Spleen (tissue), 11 donors: ENCODE results near the gene CHCHD3. TPM values are rescaled to one million over a fixed set of nuclear protein-coding genes. Genes with fewer than 3 reads are reported as not detected.

Source experiments
- DNase-seq: peaks from one replicate; pipeline ENCODE4 v3.0.0-alpha.2; 2020
- H3K27ac ChIP-seq, 8 donors: fragments of 200-600 bp; sonication (generic) in 7 of 8; 1 replicate in 4 of 8; 2 replicates in 4 of 8; pipeline versions ENCODE4 v1.5.0 to v1.8.0; 2016 to 2021; ENCODE audit warnings: inconsistent platforms in 4 of 8, mild to moderate bottlenecking in 4 of 8, moderate library complexity in 1 of 8
- H3K27me3 ChIP-seq, 7 donors: fragments of 200-600 bp; sonication (generic) in 6 of 7; replicated peaks in 1 of 7; 1 replicate in 4 of 7; 2 replicates in 3 of 7; pipeline versions ENCODE4 v1.5.0 to v1.8.0; 2016 to 2021; ENCODE audit warnings: inconsistent platforms in 3 of 7, mild to moderate bottlenecking in 1 of 7
- H3K36me3 ChIP-seq, 6 donors: fragments of 200-600 bp; sonication (generic) in 5 of 6; 1 replicate in 4 of 6; 2 replicates in 2 of 6; pipeline versions ENCODE4 v1.5.0 to v1.8.0; 2016 to 2021; ENCODE audit warnings: inconsistent platforms in 2 of 6
- H3K4me1 ChIP-seq, 6 donors: fragments of 200-600 bp; sonication (generic) in 5 of 6; 1 replicate in 3 of 6; 2 replicates in 3 of 6; pipeline versions ENCODE4 v1.5.0 to v1.8.0; 2016 to 2021; ENCODE audit warnings: inconsistent platforms in 3 of 6
- H3K4me3 ChIP-seq, 8 donors: fragments of 200-600 bp; sonication (generic) in 7 of 8; 1 replicate in 4 of 8; 2 replicates in 4 of 8; pipeline versions ENCODE4 v1.5.0 to v1.8.0; 2016 to 2021; ENCODE audit warnings: inconsistent platforms in 4 of 8, mild to moderate bottlenecking in 4 of 8, moderate library complexity in 2 of 8
- H3K9me3 ChIP-seq, 8 donors: fragments of 200-600 bp; sonication (generic) in 7 of 8; 1 replicate in 4 of 8; 2 replicates in 4 of 8; pipeline versions ENCODE4 v1.5.0 to v1.8.0; 2016 to 2021; ENCODE audit warnings: inconsistent platforms in 4 of 8
- CTCF ChIP-seq, 11 experiments: fragments of 200-600 bp in 7 of 11; fragments of 450-650 bp in 4 of 11; sonication (generic) in 4 of 11; IDR thresholded peaks in 8 of 11; conservative IDR thresholded peaks in 3 of 11; 1 replicate in 7 of 11; 2 replicates in 4 of 11; pipeline versions ENCODE4 v1.4.0 to v1.8.0; 2016 to 2021; ENCODE audit warnings: antibody characterized with exemption in 11 of 11, inconsistent platforms in 4 of 11, mild to moderate bottlenecking in 1 of 11
- POLR2A ChIP-seq, 3 donors: fragments of 450-650 bp; IDR thresholded peaks; one replicate each; pipeline ENCODE4 v1.5.1; 2017; ENCODE audit warnings: antibody characterized with exemption in 3 of 3, mild to moderate bottlenecking in 1 of 3
- POLR2AphosphoS5 ChIP-seq, 3 donors: sonication (generic); formaldehyde crosslinking; IDR thresholded peaks; one replicate each; pipeline ENCODE4 v1.5.1; 2017; ENCODE audit warnings: antibody characterized with exemption in 3 of 3
- whole genome bisulfite sequencing, 5 donors: extraction: QIAGEN DNeasy Blood & Tissue Kit in 3 of 5; methylation state at CpG; one replicate each; pipeline versions ENCODE4 v1.1.5 to v1.1.7; 2013 to 2018; 5-methylcytosine and 5-hydroxymethylcytosine counted together
- intact Hi-C: fragments of 100-400 bp; cut with DNase I; formaldehyde crosslinking; loops from one replicate; pipeline ENCODE4 v1.15.0; 2023; ENCODE audit warnings: low total_unique reads
- polyA plus RNA-seq, 3 donors: library from polyadenylated mRNA; stranded (reverse); fragments of 200-250 nt; gene quantifications; one replicate each; pipeline ENCODE4 v1.2.1, GENCODE V29; 2013
- total RNA-seq, 7 donors: library from RNA; depleted of rRNA in 3 of 7; stranded (reverse); fragments of >200 nt in 3 of 7; fragmentation: NEBNext Ultra II Directional in 4 of 7; extraction: Animal tissue kit (Norgen Biotek cat#: 25700) in 4 of 7; gene quantifications; one replicate each; pipeline versions ENCODE4 v1.1.0 to v1.2.1, GENCODE V29; 2016 to 2021
- donor health status: healthy with polysubstance abuse.
- donor health status: DM: no; HTN: no; CAD: no; lungs with moderate emphysema.
- donor health status: DM: no; HTN: no; CAD: no.
- donor health status: Bipolar disorder and iron deficiency.
- donor health status: healthy.
- donor health status: DM: no; HTN: no; CAD: no.
- donor health status: DM: yes; HTN: yes; CAD: no.

CHCHD3 gene
- total and polyA plus RNA-seq, 10 donors = 18.6 to 60.3 (median 38.8) TPM

GRCh38 chr7:133115596-133115995 is 33.7 kb upstream of the CHCHD3 start:
- TF ChIP-seq CTCF (IDR thresholded peaks at IDR 0.05 in 8 of 11, conservative IDR thresholded peaks at IDR 0.05 in 3 of 11) = no peak
- no peak for TF ChIP-seq POLR2A (IDR thresholded peaks at IDR 0.05)
- TF ChIP-seq POLR2AphosphoS5 (IDR thresholded peaks at IDR 0.05) = no peak
- intact Hi-C loops = no loop called here
- Histone ChIP-seq H3K9me3 (peaks cover 0 to 1% (median 0%) of the 10 kb centered on the region in 8 donors), H3K27me3 (peaks cover 0 to 11% (median 0%) of the 10 kb centered on the region in 7 donors), H3K27ac (no peak overlapping the region), H3K36me3 (no peaks in the 10 kb centered on the region), H3K4me1 (no peaks in the 10 kb centered on the region), H3K4me3 (no peak overlapping the region)
- no peak for DNase-seq
- 32 to 48% (median 43%) methylated on average over 3 of the region's 3 CpGs for WGBS, 5 donors

GRCh38 chr7:133114519-133114918 is 32.6 kb upstream of the CHCHD3 start:
- Histone ChIP-seq H3K36me3 (no peaks in the 10 kb centered on the region), H3K9me3 (peaks cover 0 to 12% (median 0%) of the 10 kb centered on the region in 8 donors), H3K27me3 (peaks cover 0 to 11% (median 0%) of the 10 kb centered on the region in 7 donors), H3K27ac (no peak overlapping the region), H3K4me3 (no peak overlapping the region), H3K4me1 (no peaks in the 10 kb centered on the region)
- intact Hi-C loops = no loop called here
- TF ChIP-seq CTCF (IDR thresholded peaks at IDR 0.05 in 8 of 11, conservative IDR thresholded peaks at IDR 0.05 in 3 of 11) = no peak
- no peak for TF ChIP-seq POLR2A (IDR thresholded peaks at IDR 0.05)
- no peak for TF ChIP-seq POLR2AphosphoS5 (IDR thresholded peaks at IDR 0.05)
- WGBS, 5 donors = 70 to 91% (median 76%) methylated on average over 1 of the region's 1 CpG
- DNase-seq = no peak

GRCh38 chr7:133112976-133113375 is 31.1 kb upstream of the CHCHD3 start:
- WGBS, 5 donors = 82 to 96% (median 90%) methylated on average over 2 of the region's 2 CpGs
- no peak overlapping the region for H3K4me3 ChIP-seq
- H3K36me3 ChIP-seq = no peaks in the 10 kb centered on the region
- H3K4me1 ChIP-seq = no peaks in the 10 kb centered on the region
- TF ChIP-seq CTCF (IDR thresholded peaks at IDR 0.05 in 8 of 11, conservative IDR thresholded peaks at IDR 0.05 in 3 of 11) (no peak), POLR2A (IDR thresholded peaks at IDR 0.05) (no peak), POLR2AphosphoS5 (IDR thresholded peaks at IDR 0.05) (no peak)
- intact Hi-C loops = no loop called here
- no peak overlapping the region for H3K27ac ChIP-seq
- peaks cover 0 to 19% (median 3%) of the 10 kb centered on the region in 8 donors for H3K9me3 ChIP-seq
- peaks cover 0 to 18% (median 0%) of the 10 kb centered on the region in 7 donors for H3K27me3 ChIP-seq
- no peak for DNase-seq

GRCh38 chr7:133112335-133112734 is 30.4 kb upstream of the CHCHD3 start:
- Histone ChIP-seq H3K27me3 (peaks cover 0 to 18% (median 0%) of the 10 kb centered on the region in 7 donors), H3K4me1 (no peaks in the 10 kb centered on the region), H3K27ac (no peak overlapping the region), H3K36me3 (no peaks in the 10 kb centered on the region), H3K9me3 (peaks cover 0 to 19% (median 3%) of the 10 kb centered on the region in 8 donors), H3K4me3 (no peak overlapping the region)
- TF ChIP-seq POLR2A (IDR thresholded peaks at IDR 0.05) = no peak
- no peak for TF ChIP-seq CTCF (IDR thresholded peaks at IDR 0.05 in 8 of 11, conservative IDR thresholded peaks at IDR 0.05 in 3 of 11)
- no peak for TF ChIP-seq POLR2AphosphoS5 (IDR thresholded peaks at IDR 0.05)
- DNase-seq = no peak
- 70 to 86% (median 77%) methylated on average over 3 of the region's 3 CpGs for WGBS, 5 donors
- intact Hi-C loops = no loop called here
